Measurements from ENCODE around the gene STX11.

- TF ChIP-seq, protein P1, sequence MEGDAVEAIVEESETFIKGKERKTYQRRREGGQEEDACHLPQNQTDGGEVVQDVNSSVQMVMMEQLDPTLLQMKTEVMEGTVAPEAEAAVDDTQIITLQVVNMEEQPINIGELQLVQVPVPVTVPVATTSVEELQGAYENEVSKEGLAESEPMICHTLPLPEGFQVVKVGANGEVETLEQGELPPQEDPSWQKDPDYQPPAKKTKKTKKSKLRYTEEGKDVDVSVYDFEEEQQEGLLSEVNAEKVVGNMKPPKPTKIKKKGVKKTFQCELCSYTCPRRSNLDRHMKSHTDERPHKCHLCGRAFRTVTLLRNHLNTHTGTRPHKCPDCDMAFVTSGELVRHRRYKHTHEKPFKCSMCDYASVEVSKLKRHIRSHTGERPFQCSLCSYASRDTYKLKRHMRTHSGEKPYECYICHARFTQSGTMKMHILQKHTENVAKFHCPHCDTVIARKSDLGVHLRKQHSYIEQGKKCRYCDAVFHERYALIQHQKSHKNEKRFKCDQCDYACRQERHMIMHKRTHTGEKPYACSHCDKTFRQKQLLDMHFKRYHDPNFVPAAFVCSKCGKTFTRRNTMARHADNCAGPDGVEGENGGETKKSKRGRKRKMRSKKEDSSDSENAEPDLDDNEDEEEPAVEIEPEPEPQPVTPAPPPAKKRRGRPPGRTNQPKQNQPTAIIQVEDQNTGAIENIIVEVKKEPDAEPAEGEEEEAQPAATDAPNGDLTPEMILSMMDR (IDR thresholded peaks at IDR 0.05) = no peak
- TF ChIP-seq TCF7L2 (IDR thresholded peaks at IDR 0.05; ENCODE audit: low read depth, low read length) = no peak
Observed at GRCh38 chr6:144217797-144218196, 67.5 kb downstream of the STX11 start.

All from Panc1 (cell line).